Ectodermal cell (in vitro differentiated cells): ENCODE results near the gene MFAP4.

ENCODE experiments used
- H3K27ac ChIP-seq: 2 replicates; pipeline ENCODE4 v1.7.0; 2013; ENCODE audit warnings: mild to moderate bottlenecking, low read depth, low read length; ENCODE audit not compliant: insufficient read depth, poor library complexity, severe bottlenecking
- H3K27me3 ChIP-seq: 2 replicates; pipeline ENCODE4 v1.7.0; 2013; ENCODE audit warnings: mild to moderate bottlenecking, low read length; ENCODE audit not compliant: insufficient read depth, control insufficient read depth, poor library complexity, severe bottlenecking
- H3K36me3 ChIP-seq: one replicate; pipeline ENCODE4 v1.7.0; 2013; ENCODE audit warnings: low read length; ENCODE audit not compliant: control insufficient read depth, insufficient read depth
- H3K4me1 ChIP-seq: one replicate; pipeline ENCODE4 v1.7.0; 2013; ENCODE audit warnings: low read length; ENCODE audit not compliant: control insufficient read depth, insufficient read depth
- H3K4me3 ChIP-seq: 2 replicates; pipeline ENCODE4 v1.7.0; 2013; ENCODE audit warnings: low read depth, low read length, control low read depth; ENCODE audit not compliant: insufficient read depth
- H3K9me3 ChIP-seq: 2 replicates; pipeline ENCODE4 v1.7.0; 2013; ENCODE audit warnings: mild to moderate bottlenecking, low read length, moderate library complexity; ENCODE audit not compliant: control insufficient read depth
- WGBS, 2 experiments: methylation state at CpG; one replicate each; pipeline ENCODE4 v1.1.7; 2013; ENCODE audit warnings: missing lambda C conversion rate in 2 of 2; 5-methylcytosine and 5-hydroxymethylcytosine counted together

The MFAP4 gene

GRCh38 chr17:19343256-19343630, 43.7 kb downstream of the MFAP4 start:
- Histone ChIP-seq H3K9me3 (no peaks in the 10 kb centered on the region), H3K4me3 (no peak overlapping the region), H3K27me3 (no peaks in the 10 kb centered on the region), H3K36me3 (no peaks in the 10 kb centered on the region), H3K4me1 (peaks cover 15% of the 10 kb centered on the region), H3K27ac (no peak overlapping the region)
- WGBS, 2 experiments = 94 to 97% methylated on average over 7 of the region's 7 CpGs

GRCh38 chr17:19342611-19343255, 44.3 kb downstream of the MFAP4 start:
- H3K4me3 ChIP-seq = no peak overlapping the region
- no peaks in the 10 kb centered on the region for H3K9me3 ChIP-seq
- no peak overlapping the region for H3K27ac ChIP-seq
- H3K36me3 ChIP-seq = no peaks in the 10 kb centered on the region
- H3K27me3 ChIP-seq = no peaks in the 10 kb centered on the region
- H3K4me1 ChIP-seq = peaks cover 15% of the 10 kb centered on the region
- 91 to 93% methylated on average over 7 of the region's 7 CpGs for WGBS, 2 experiments

GRCh38 chr17:19341641-19342610, 45.1 kb downstream of the MFAP4 start:
- no peaks in the 10 kb centered on the region for H3K9me3 ChIP-seq
- WGBS, 2 experiments = 86 to 87% methylated on average over 20 of the region's 20 CpGs
- no peaks in the 10 kb centered on the region for H3K27me3 ChIP-seq
- no peak overlapping the region for H3K27ac ChIP-seq
- no peaks in the 10 kb centered on the region for H3K36me3 ChIP-seq
- H3K4me1 ChIP-seq = peaks cover 15% of the 10 kb centered on the region
- no peak overlapping the region for H3K4me3 ChIP-seq

DNA sequence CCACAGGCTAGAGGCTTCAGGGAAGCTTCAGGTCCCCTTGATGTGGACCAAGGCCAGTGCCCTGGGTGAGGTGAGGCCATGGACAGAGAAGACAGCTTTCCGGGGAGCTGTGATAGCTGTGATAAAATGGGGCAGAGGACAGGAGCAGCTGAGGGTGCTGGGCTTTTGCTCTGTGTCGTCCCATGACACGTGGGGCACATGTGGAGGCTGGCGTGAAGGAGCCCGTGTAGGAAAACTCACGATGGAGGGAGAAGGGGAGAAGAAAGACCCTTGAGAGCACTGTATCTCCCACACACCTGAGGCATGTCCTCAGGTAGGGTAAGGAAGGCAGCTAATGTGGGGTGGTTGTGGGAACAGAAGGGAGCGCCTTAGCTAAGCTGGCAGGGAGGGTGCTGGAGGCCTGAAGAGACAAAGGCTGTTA, 45.8 kb downstream of the MFAP4 start:
- Histone ChIP-seq H3K36me3 (no peaks in the 10 kb centered on the region), H3K27ac (no peak overlapping the region), H3K27me3 (no peaks in the 10 kb centered on the region), H3K4me1 (peaks cover 15% of the 10 kb centered on the region), H3K9me3 (no peaks in the 10 kb centered on the region), H3K4me3 (no peak overlapping the region)
- WGBS, 2 experiments = 81 to 82% methylated on average over 7 of the region's 7 CpGs

DNA sequence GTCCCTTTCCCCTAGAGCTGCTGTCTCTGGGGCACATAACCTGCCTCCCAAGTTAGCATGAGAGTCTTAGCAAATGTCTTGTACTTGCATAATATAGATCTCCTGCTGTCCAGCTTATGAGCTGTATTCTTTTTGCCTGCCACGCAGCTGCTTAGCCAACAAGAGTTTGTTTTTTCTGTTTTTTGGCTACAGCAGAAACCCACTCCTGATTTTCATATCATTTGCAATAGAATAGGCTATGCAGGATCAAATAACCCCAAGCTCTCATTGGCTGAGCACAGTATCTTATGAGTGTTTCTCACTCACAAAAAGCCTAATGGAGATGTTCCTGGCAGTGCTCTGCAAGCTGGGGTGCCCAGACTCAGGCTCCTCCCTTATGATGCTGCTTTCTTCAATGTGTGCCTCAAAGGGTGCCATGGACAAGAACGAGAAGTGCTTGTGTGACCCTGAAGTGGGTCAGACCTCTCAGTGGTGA, 47.6 kb downstream of the MFAP4 start:
- Histone ChIP-seq H3K9me3 (no peaks in the 10 kb centered on the region), H3K27ac (no peak overlapping the region), H3K4me1 (peaks cover 15% of the 10 kb centered on the region), H3K27me3 (no peaks in the 10 kb centered on the region), H3K4me3 (no peak overlapping the region), H3K36me3 (no peaks in the 10 kb centered on the region)
- WGBS, 2 experiments = 59 to 63% methylated on average over 2 of the region's 2 CpGs

DNA sequence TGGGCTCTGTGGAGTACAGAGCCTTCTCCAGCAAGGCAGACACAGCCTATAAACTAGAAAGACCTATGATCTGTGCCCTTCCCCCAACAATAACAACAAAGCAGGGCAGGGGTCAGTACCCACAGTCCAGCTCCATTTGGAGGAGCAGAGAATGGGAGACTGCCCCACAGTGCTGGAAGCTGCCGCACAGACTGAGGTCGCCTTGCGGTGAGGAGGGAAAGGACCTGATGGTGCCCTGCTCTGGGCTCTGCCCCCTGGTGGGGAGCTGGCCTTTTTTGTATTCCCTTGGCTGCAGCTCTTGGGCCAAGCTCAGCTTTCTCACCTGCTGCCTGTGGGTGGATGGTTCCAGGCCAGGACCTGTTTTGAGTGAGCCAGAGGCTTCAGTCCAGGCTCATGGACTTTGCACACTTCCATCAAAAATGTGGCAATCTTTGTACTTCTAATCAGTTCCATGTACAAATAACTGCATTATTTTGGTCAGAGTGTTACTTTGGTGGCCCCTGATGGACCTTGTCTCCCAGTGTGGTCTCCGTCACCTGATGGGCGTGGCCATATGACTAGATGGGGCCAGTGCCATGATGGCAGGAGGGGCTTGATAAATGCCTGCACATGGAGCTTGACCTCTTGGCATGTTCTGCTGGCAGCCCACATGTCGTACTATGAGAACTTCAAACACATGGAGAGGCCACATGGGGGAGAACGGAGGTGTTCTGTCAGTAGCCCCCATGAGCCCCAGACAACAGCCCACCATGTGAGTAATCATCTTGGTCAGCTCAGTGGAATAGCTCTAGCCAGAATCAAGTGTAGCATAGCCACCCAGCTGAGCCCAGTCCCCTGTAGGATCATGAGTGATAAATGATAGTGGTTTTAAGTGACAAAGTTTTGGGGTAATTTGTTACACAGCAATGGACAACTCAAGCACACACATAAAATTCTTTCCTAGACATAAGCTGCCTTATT, 48.7 kb downstream of the MFAP4 start:
- H3K9me3 ChIP-seq = no peaks in the 10 kb centered on the region
- peaks cover 15% of the 10 kb centered on the region for H3K4me1 ChIP-seq
- H3K27ac ChIP-seq = no peak overlapping the region
- H3K36me3 ChIP-seq = no peaks in the 10 kb centered on the region
- 79 to 85% methylated on average over 7 of the region's 7 CpGs for WGBS, 2 experiments
- no peak overlapping the region for H3K4me3 ChIP-seq
- no peaks in the 10 kb centered on the region for H3K27me3 ChIP-seq

DNA sequence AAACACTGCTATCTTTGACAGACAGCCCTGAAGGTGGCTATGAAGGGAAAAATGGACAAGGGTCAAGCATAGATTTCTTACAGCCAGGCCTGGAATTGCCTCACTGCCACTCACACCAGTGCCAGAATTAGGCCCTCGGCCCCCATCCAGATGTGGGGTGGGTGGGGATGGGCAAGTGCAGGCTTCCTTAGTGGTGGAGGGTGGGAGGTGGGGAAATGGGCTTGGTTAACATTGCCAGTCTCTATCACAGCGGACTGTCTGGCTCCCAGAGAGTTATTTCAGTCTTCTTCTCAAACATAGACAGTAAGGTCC, 49.3 kb downstream of the MFAP4 start:
- no peak overlapping the region for H3K4me3 ChIP-seq
- H3K36me3 ChIP-seq = no peaks in the 10 kb centered on the region
- H3K4me1 ChIP-seq = peaks cover 13% of the 10 kb centered on the region
- no peak overlapping the region for H3K27ac ChIP-seq
- H3K9me3 ChIP-seq = no peaks in the 10 kb centered on the region
- no peaks in the 10 kb centered on the region for H3K27me3 ChIP-seq
- 87 to 93% methylated on average over 2 of the region's 2 CpGs for WGBS, 2 experiments

- WGBS, 2 experiments = 72 to 76% methylated on average over 21 of the region's 21 CpGs
- peaks cover 7% of the 10 kb centered on the region for H3K4me1 ChIP-seq
- no peak overlapping the region for H3K4me3 ChIP-seq
- no peaks in the 10 kb centered on the region for H3K27me3 ChIP-seq
- H3K9me3 ChIP-seq = no peaks in the 10 kb centered on the region
- no peak overlapping the region for H3K27ac ChIP-seq
- H3K36me3 ChIP-seq = no peaks in the 10 kb centered on the region
Measured at GRCh38 chr17:19336938-19337711, 49.9 kb downstream of the MFAP4 start.

DNA sequence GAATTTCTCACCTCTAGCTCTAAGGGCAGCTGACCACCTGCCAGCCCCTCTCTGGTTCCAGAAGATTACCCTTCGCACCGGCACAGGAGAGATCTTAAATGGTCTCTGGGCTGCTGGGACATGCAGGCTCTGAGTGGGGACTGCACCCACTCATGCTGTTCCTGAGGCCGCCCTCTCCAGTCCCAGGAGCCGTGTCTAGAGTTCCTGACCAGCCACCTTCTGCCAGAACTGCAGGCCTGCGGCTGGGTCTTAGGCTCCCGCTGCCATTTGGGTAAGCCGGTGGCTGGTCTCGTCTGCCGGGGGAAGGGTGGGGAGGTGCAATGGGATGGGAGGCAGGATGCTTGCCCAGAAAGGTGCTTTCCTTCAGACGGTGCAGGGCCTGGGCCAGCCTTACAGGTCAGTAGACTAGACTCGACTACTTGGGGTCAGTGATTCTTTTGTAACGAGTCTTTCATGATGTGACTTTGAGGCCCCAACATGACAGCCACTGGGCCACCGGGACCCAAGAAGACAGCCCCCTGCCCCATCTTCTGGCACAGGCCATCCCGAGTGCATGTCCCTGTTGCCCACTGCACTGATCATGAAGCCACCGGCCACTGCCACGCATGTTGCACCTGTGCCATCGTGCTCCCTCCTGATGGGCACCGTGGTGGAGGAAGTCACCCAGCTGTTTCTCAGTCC, 50.9 kb downstream of the MFAP4 start:
- Histone ChIP-seq H3K9me3 (no peaks in the 10 kb centered on the region), H3K4me3 (no peak overlapping the region), H3K36me3 (no peaks in the 10 kb centered on the region), H3K27me3 (no peaks in the 10 kb centered on the region), H3K4me1 (peaks cover 4% of the 10 kb centered on the region), H3K27ac (no peak overlapping the region)
- 89 to 91% methylated on average over 18 of the region's 18 CpGs for WGBS, 2 experiments
